ENCODE results near the gene ACR. TPM values are rescaled to one million over a fixed set of nuclear protein-coding genes. Genes with fewer than 3 reads are reported as not detected.

The ACR gene
- total and polyA plus RNA-seq, 2 of the 8 experiments (the other 6 are each of a cell fraction or from before 2014, with no cell fraction given): 0.56 TPM; not detected in 1

DNA sequence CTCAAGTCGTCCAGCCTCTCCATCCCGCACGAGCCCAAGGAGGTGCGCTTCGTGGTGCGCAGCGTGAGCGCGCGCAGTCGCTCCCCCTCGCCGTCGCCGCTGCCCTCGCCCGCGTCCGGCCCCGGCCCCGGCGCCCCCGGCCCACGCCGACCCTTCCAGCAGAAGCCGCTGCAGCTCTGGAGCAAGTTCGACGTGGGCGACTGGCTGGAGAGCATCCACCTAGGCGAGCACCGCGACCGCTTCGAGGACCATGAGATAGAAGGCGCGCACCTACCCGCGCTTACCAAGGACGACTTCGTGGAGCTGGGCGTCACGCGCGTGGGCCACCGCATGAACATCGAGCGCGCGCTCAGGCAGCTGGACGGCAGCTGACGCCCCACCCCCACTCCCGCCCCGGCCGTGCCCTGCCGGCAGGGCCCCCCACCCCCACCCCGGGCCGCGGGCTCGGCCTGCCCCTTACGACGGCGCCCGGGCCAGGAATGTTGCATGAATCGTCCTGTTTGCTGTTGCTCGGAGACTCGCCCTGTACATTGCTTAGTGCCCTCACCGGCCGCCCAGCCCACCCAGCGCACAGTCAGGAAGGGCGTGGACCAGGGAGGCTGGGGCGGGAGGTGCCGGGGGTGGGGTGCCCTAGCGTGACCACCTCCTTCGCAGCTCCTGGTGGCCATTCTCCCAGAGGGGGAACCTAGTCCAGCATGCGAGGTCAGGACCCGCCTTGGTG, 6.9 kb upstream of the ACR start:
- no peaks in the 10 kb centered on the region for H3K79me1 ChIP-seq (ENCODE audit: low read depth, low read length)
- CTCF ChIA-PET (ENCODE audit: partially characterized antibody): interaction anchor here (0.6 to 3.7 kb wide), 8 partner anchors 10 to 165 kb away, joined by 3 to 24 read pairs (median 3); no protein-coding TSS in a partner anchor
- H3K4me3 ChIP-seq (ENCODE audit: extremely low read depth in 1 of 4, insufficient read depth in 2 of 4, low read depth in 3 of 4, low read length in 4 of 4): peak overlapping the region in 1 of 4 experiments; percentile 41; a peak in 1 of 8 replicates
- H3K4me2 ChIP-seq (ENCODE audit: insufficient read depth in 1 of 2, low read depth in 2 of 2, low read length in 2 of 2): peak overlapping the region; percentile 21 to 57
- no peaks in the 10 kb centered on the region for H3K9me3 ChIP-seq (ENCODE audit: insufficient read depth in 2 of 2, low read depth in 1 of 2, low read length in 1 of 2)
- DNase-seq (ENCODE audit: low read depth in 1 of 2, low spot score in 2 of 2) (peak in 1 of 2 experiments; percentile 54), FAIRE-seq (no peak)
- H3K27ac ChIP-seq (ENCODE audit: low read depth, low read length): no peak overlapping the region
- peaks cover 21 to 62% (median 45%) of the 10 kb centered on the region in 4 experiments for H3K27me3 ChIP-seq (replicated peaks in 1 of 4; ENCODE audit: control insufficient read depth in 3 of 4, extremely low read depth in 1 of 4, insufficient read depth in 3 of 4, low read length in 3 of 4)
- no peak overlapping the region for H2BK120ac ChIP-seq (replicated peaks; ENCODE audit: low read depth, low read length)
- H3K4ac ChIP-seq (replicated peaks; ENCODE audit: insufficient read length, low read depth, low read length): no peak overlapping the region
- H2BK12ac ChIP-seq (ENCODE audit: low read depth, low read length): no peak overlapping the region
- no peaks in the 10 kb centered on the region; the same call in none of the 2 replicates for H3K23me2 ChIP-seq (ENCODE audit: low read depth, low read length)
- no peak overlapping the region for H2BK5ac ChIP-seq (ENCODE audit: low read depth, low read length)
- H3K18ac ChIP-seq (ENCODE audit: extremely low read depth, low read length): no peak overlapping the region; the same call in 1 of the 2 replicates
- no peaks in the 10 kb centered on the region for H3K36me3 ChIP-seq (ENCODE audit: control insufficient read depth in 2 of 4, insufficient read depth in 4 of 4, low read length in 3 of 4)
- H4K20me1 ChIP-seq (replicated peaks in 1 of 2; ENCODE audit: control insufficient read depth in 1 of 2, insufficient read depth in 2 of 2, low read length in 2 of 2): peaks cover 6 to 25% of the 10 kb centered on the region in 2 experiments
- H4K91ac ChIP-seq (replicated peaks; ENCODE audit: insufficient read length, low read length): no peak overlapping the region
- H4K8ac ChIP-seq (ENCODE audit: extremely low read depth, insufficient read depth, low read length): no peak overlapping the region; the same call in 1 of the 2 replicates
- H3K9ac ChIP-seq (replicated peaks in 1 of 4; ENCODE audit: extremely low read depth in 1 of 4, low read depth in 3 of 4, low read length in 3 of 4): no peak overlapping the region
- H2BK15ac ChIP-seq (ENCODE audit: low read length): no peak overlapping the region
- no peak overlapping the region for H3K14ac ChIP-seq (ENCODE audit: insufficient read length)
- TF ChIP-seq KDM4A (IDR thresholded peaks at IDR 0.05; ENCODE audit: low read depth, low read length, severe bottlenecking) (peak; percentile 23), HDAC2 (IDR thresholded peaks at IDR 0.05; ENCODE audit: borderline replicate concordance in 1 of 2, low read depth in 2 of 2, low read length in 2 of 2) (no peak)
- no peak overlapping the region for H3K56ac ChIP-seq (replicated peaks; ENCODE audit: insufficient read length, low read depth, low read length)
- no peak overlapping the region for H2AK5ac ChIP-seq (ENCODE audit: low read depth, low read length)
- POLR2A ChIA-PET (ENCODE audit: partially characterized antibody): no interaction called here
- peaks cover 0 to 5% (median 0%) of the 10 kb centered on the region in 4 experiments; a peak in 3 of 7 replicates for H3K4me1 ChIP-seq (replicated peaks in 1 of 4; ENCODE audit: control insufficient read depth in 3 of 4, insufficient read depth in 4 of 4, low read length in 3 of 4)
- H4K5ac ChIP-seq (ENCODE audit: insufficient read length, low read depth, low read length): no peak overlapping the region
- H2AFZ ChIP-seq (ENCODE audit: low read length): no peak overlapping the region
- no peak overlapping the region for H3K23ac ChIP-seq (ENCODE audit: insufficient read length)
- no peaks in the 10 kb centered on the region for H3K79me2 ChIP-seq (ENCODE audit: control insufficient read depth in 1 of 2, insufficient read depth in 2 of 2, low read length in 2 of 2)
- H2BK20ac ChIP-seq (ENCODE audit: low read length): no peak overlapping the region
- 29% methylated on average over 24 of the region's 76 CpGs; no CpG with 5 or more reads in 1 of the 2 experiments for WGBS, 2 experiments (ENCODE audit: extremely low coverage in 1 of 2, insufficient coverage in 1 of 2, insufficient read length in 1 of 2, insufficient replicate concordance in 2 of 2, low coverage in 1 of 2, low lambda C conversion rate in 2 of 2, missing lambda C conversion rate in 1 of 2)

All from H1 (cell line).